Measurements from ENCODE around the gene PDE10A. TPM values are rescaled to one million over a fixed set of nuclear protein-coding genes. Genes with fewer than 3 reads are reported as not detected.
A peak's percentile ranks its signal among the peaks of the same experiment; 100 is the strongest.

The PDE10A gene
- total RNA-seq, 6 donors from 2014 or later = 0.89 to 4.9 (median 1.4) TPM

DNA sequence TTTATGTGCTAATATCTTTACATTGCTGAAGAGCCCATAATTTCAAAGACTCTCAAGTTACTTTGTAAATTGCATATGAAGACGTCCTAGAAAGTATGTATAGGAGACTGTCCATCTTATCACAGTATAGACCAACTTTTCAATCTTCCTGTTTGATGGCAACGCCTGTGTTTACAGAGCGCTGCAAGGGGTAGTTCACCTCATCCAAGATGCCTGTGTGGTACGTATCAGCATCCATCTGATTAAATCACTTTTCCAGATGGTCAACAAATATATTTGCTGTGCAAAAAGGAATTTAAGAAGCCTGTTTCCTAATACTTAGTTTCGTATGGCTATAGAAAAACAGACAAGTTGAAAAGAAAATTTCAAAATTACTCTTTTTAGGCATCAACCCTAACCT lies 17.9 kb upstream of the PDE10A start:
- Histone ChIP-seq H3K4me1 (no peaks in the 10 kb centered on the region), H3K4me3 (no peak overlapping the region), H3K27me3 (no peaks in the 10 kb centered on the region), H3K9me3 (no peaks in the 10 kb centered on the region), H3K36me3 (no peaks in the 10 kb centered on the region), H3K27ac (no peak overlapping the region)
- 71 to 79% methylated on average over 5 of the region's 5 CpGs for WGBS, 2 donors
- TF ChIP-seq POLR2A (IDR thresholded peaks at IDR 0.05) (no peak), EP300 (IDR thresholded peaks at IDR 0.05) (no peak), POLR2AphosphoS5 (IDR thresholded peaks at IDR 0.05) (no peak)
- TF ChIP-seq, protein P1, sequence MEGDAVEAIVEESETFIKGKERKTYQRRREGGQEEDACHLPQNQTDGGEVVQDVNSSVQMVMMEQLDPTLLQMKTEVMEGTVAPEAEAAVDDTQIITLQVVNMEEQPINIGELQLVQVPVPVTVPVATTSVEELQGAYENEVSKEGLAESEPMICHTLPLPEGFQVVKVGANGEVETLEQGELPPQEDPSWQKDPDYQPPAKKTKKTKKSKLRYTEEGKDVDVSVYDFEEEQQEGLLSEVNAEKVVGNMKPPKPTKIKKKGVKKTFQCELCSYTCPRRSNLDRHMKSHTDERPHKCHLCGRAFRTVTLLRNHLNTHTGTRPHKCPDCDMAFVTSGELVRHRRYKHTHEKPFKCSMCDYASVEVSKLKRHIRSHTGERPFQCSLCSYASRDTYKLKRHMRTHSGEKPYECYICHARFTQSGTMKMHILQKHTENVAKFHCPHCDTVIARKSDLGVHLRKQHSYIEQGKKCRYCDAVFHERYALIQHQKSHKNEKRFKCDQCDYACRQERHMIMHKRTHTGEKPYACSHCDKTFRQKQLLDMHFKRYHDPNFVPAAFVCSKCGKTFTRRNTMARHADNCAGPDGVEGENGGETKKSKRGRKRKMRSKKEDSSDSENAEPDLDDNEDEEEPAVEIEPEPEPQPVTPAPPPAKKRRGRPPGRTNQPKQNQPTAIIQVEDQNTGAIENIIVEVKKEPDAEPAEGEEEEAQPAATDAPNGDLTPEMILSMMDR (IDR thresholded peaks at IDR 0.05) = no peak
- DNase-seq (no peak), ATAC-seq (ENCODE audit: low FRiP score in 2 of 2) (no peak)

DNA sequence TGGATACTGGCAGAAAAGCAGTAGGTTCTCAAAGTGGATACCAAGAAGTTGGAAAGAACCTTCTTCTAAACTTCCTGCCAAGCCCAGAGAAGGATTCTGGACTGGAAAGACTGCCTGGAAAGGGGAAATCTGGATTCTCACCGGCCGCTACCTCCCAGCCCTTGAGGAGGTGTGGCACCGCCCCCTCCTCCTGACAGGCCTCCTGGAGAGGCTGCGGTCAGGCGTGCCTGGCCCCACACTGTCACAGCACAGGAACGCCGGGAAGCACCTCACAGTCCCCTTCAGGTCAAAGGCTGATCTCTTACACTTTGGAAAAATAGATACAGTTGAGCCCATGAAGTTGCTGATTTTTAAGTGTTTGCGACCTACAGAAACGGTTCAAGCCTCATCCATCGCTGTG lies 16.3 kb upstream of the PDE10A start:
- Histone ChIP-seq H3K36me3 (no peaks in the 10 kb centered on the region), H3K9me3 (no peaks in the 10 kb centered on the region), H3K27me3 (no peaks in the 10 kb centered on the region), H3K4me1 (no peaks in the 10 kb centered on the region), H3K27ac (no peak overlapping the region), H3K4me3 (no peak overlapping the region)
- peak in 1 of 2 donors; percentile 50 for DNase-seq
- ATAC-seq (ENCODE audit: low FRiP score in 2 of 2) = no peak
- TF ChIP-seq POLR2A (IDR thresholded peaks at IDR 0.05) (no peak), EP300 (IDR thresholded peaks at IDR 0.05) (no peak), POLR2AphosphoS5 (IDR thresholded peaks at IDR 0.05) (no peak)
- TF ChIP-seq, protein P1 (IDR thresholded peaks at IDR 0.05) = no peak
- WGBS, 2 donors = 62 to 69% methylated on average over 7 to 10 of the region's 10 CpGs

DNA sequence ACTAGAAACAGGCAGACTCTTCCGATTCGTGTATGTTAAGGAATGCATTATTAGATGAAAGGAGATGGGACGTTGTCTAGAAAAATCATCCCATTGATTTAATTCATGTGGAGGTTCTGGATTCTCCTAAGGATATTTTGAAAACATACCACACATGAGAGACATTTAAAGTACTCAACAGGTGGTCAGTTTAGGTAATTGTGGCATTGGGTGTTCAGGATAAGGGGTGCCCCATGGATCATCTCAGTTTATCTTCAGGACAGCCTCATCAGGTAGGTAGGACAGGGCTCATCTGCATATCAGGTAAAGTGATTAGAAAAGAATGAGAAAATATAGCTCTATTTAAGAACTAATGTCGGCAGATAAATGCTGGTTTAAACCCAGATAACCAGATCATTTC lies 15.9 kb upstream of the PDE10A start:
- TF ChIP-seq, protein P1 (IDR thresholded peaks at IDR 0.05) = no peak
- no peak for TF ChIP-seq POLR2A (IDR thresholded peaks at IDR 0.05)
- TF ChIP-seq POLR2AphosphoS5 (IDR thresholded peaks at IDR 0.05) = no peak
- TF ChIP-seq EP300 (IDR thresholded peaks at IDR 0.05) = no peak
- no peak overlapping the region for H3K27ac ChIP-seq
- H3K36me3 ChIP-seq = no peaks in the 10 kb centered on the region
- no peaks in the 10 kb centered on the region for H3K9me3 ChIP-seq
- WGBS, 2 donors = 79 to 88% methylated on average over 4 of the region's 4 CpGs
- H3K27me3 ChIP-seq = no peaks in the 10 kb centered on the region
- no peak overlapping the region for H3K4me3 ChIP-seq
- H3K4me1 ChIP-seq = no peaks in the 10 kb centered on the region
- ATAC-seq (ENCODE audit: low FRiP score in 2 of 2) (no peak), DNase-seq (no peak)

DNA sequence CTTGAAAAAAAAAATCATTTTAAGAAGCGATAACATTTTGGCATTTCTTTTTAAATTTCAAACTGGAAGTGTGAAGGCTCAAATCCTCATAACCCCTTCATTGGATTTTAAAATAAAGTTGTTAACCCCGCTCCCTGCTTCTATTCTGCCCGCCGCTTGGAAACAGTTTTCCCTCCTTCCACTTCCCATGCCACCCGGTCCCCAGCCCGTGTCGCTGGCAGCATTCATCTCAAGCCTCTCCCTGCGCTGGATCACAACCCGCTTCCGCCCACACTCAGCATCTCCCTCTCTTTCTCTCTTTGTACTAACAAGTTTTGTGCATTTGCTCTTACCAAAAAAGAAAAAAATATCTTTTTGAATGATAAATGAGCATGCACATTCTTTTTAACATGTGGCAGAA lies 15.4 kb upstream of the PDE10A start:
- no peaks in the 10 kb centered on the region for H3K4me1 ChIP-seq
- 86 to 88% methylated on average over 10 of the region's 10 CpGs for WGBS, 2 donors
- no peaks in the 10 kb centered on the region for H3K36me3 ChIP-seq
- no peak overlapping the region for H3K27ac ChIP-seq
- DNase-seq = no peak
- H3K9me3 ChIP-seq = no peaks in the 10 kb centered on the region
- no peaks in the 10 kb centered on the region for H3K27me3 ChIP-seq
- ATAC-seq (ENCODE audit: low FRiP score in 2 of 2) = no peak
- TF ChIP-seq EP300 (IDR thresholded peaks at IDR 0.05) = no peak
- TF ChIP-seq, protein P1 (IDR thresholded peaks at IDR 0.05) = no peak
- TF ChIP-seq POLR2AphosphoS5 (IDR thresholded peaks at IDR 0.05) = no peak
- no peak overlapping the region for H3K4me3 ChIP-seq

DNA sequence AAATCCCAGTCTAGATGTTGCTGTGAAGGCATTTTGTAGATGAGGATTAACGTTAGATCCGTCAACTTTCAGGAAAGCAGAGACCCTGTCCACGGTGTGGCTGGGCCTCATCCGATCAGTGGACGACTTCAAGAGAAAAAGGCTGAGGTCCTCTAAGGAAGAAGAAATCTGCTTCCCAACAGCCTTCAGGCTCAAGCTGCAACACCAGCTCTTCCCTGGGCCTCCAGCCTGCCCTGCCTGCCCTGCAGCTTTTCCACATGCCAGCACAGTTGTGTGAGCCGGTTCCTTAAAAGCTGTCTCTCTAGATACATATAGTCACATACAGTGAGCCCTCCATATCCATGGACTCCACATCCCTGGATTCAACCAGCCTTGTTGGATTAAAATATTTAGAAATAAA lies 14.1 kb upstream of the PDE10A start:
- TF ChIP-seq, protein P1 (IDR thresholded peaks at IDR 0.05) = no peak
- no peak for TF ChIP-seq POLR2A (IDR thresholded peaks at IDR 0.05)
- no peak for TF ChIP-seq POLR2AphosphoS5 (IDR thresholded peaks at IDR 0.05)
- TF ChIP-seq EP300 (IDR thresholded peaks at IDR 0.05) = no peak
- ATAC-seq (ENCODE audit: low FRiP score in 2 of 2) (peak in 1 of 2 donors; percentile 7), DNase-seq (no peak)
- no peak overlapping the region for H3K4me3 ChIP-seq
- 92 to 93% methylated on average over 6 of the region's 6 CpGs for WGBS, 2 donors
- no peaks in the 10 kb centered on the region for H3K9me3 ChIP-seq
- no peaks in the 10 kb centered on the region for H3K4me1 ChIP-seq
- H3K27ac ChIP-seq = no peak overlapping the region
- H3K36me3 ChIP-seq = no peaks in the 10 kb centered on the region
- H3K27me3 ChIP-seq = no peaks in the 10 kb centered on the region
